Measurements from ENCODE around the gene SIMC1.

Gene SIMC1

DNA sequence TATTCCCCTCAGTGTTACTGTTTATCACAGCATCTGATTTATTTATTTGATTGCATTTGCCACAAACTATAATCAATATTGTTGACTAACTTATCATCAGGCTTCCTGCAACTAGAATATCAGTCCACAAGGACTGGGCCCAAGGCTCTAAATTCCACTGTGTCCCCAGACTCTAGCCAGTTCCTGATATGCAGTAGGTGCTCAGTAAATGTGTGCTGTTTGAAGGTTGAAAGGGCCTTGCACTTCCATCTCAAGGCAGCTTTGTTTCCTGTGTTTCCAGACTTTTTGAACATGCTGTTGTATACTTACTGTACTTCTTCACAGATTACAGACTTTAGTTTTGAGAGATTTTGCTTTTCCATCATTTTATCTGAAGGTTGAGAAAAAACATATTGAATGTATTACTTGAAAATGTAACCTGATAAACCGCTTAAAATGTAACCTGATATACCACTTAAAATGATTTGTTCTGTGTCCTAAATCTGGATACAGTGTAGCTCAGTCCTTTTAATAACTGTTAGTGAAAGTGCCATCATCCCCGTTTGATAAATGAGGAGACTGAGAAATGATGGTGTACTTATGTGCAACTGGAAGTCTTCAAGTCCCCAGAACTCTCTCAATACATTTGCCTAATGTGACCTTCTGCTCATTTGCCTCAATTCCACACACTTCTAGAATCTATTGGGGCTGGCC lies 104.7 kb downstream of the SIMC1 start:
- H4K20me1 ChIP-seq: peaks cover 19% of the 10 kb centered on the region; the same call in 1 of the 2 replicates
- no peak overlapping the region for H3K27ac ChIP-seq
- no peaks in the 10 kb centered on the region for H3K4me1 ChIP-seq
- H3K4me2 ChIP-seq: no peak overlapping the region
- H3K4me3 ChIP-seq: no peak overlapping the region
- no peak overlapping the region for H3K9ac ChIP-seq
- peaks cover 95% of the 10 kb centered on the region for H3K36me3 ChIP-seq
- no peak for TF ChIP-seq Cebpa-rat (IDR thresholded peaks at IDR 0.05)
- no peaks in the 10 kb centered on the region for H3K9me3 ChIP-seq
- no peaks in the 10 kb centered on the region for H3K27me3 ChIP-seq

- Histone ChIP-seq H3K4me3 (no peak overlapping the region), H4K20me1 (peaks cover 85% of the 10 kb centered on the region), H3K4me2 (no peak overlapping the region), H3K9me3 (no peaks in the 10 kb centered on the region), H3K9ac (no peak overlapping the region), H3K4me1 (peaks cover 7% of the 10 kb centered on the region; the same call in 1 of the 2 replicates), H3K27me3 (no peaks in the 10 kb centered on the region), H3K27ac (no peak overlapping the region), H3K36me3 (peaks cover 100% of the 10 kb centered on the region)
- TF ChIP-seq Cebpa-rat (IDR thresholded peaks at IDR 0.05): no peak
Observed at GRCh38 chr5:176350416-176350815, 112.2 kb downstream of the SIMC1 start.

GRCh38 chr5:176352116-176352878 lies 114.1 kb downstream of the SIMC1 start:
- Histone ChIP-seq H4K20me1 (peaks cover 95% of the 10 kb centered on the region), H3K4me3 (no peak overlapping the region), H3K4me1 (peaks cover 7% of the 10 kb centered on the region; the same call in 1 of the 2 replicates), H3K36me3 (peaks cover 100% of the 10 kb centered on the region), H3K27me3 (no peaks in the 10 kb centered on the region), H3K9me3 (no peaks in the 10 kb centered on the region), H3K9ac (no peak overlapping the region), H3K27ac (no peak overlapping the region), H3K4me2 (no peak overlapping the region)
- no peak for TF ChIP-seq Cebpa-rat (IDR thresholded peaks at IDR 0.05)

GRCh38 chr5:176353533-176353932 lies 115.3 kb downstream of the SIMC1 start:
- Histone ChIP-seq H3K27me3 (no peaks in the 10 kb centered on the region), H3K36me3 (peaks cover 100% of the 10 kb centered on the region), H4K20me1 (peaks cover 100% of the 10 kb centered on the region), H3K9me3 (no peaks in the 10 kb centered on the region), H3K4me1 (peaks cover 7% of the 10 kb centered on the region; the same call in 1 of the 2 replicates), H3K27ac (no peak overlapping the region), H3K4me3 (no peak overlapping the region), H3K9ac (no peak overlapping the region), H3K4me2 (no peak overlapping the region)
- no peak for TF ChIP-seq Cebpa-rat (IDR thresholded peaks at IDR 0.05)

- Histone ChIP-seq H3K9ac (no peak overlapping the region), H4K20me1 (peaks cover 98% of the 10 kb centered on the region), H3K36me3 (peaks cover 89% of the 10 kb centered on the region), H3K4me3 (no peak overlapping the region), H3K27me3 (no peaks in the 10 kb centered on the region), H3K27ac (no peak overlapping the region), H3K9me3 (no peaks in the 10 kb centered on the region), H3K4me1 (peaks cover 20% of the 10 kb centered on the region), H3K4me2 (no peak overlapping the region)
- no peak for TF ChIP-seq Cebpa-rat (IDR thresholded peaks at IDR 0.05)
Observed at GRCh38 chr5:176355400-176356178, 117.4 kb downstream of the SIMC1 start.

- TF ChIP-seq Cebpa-rat (IDR thresholded peaks at IDR 0.05): no peak
- H3K9me3 ChIP-seq: no peaks in the 10 kb centered on the region
- peaks cover 83% of the 10 kb centered on the region for H3K36me3 ChIP-seq
- no peaks in the 10 kb centered on the region for H3K27me3 ChIP-seq
- H3K4me2 ChIP-seq: no peak overlapping the region
- peaks cover 22% of the 10 kb centered on the region for H3K4me1 ChIP-seq
- no peak overlapping the region for H3K27ac ChIP-seq
- no peak overlapping the region for H3K9ac ChIP-seq
- no peak overlapping the region for H3K4me3 ChIP-seq
- peaks cover 98% of the 10 kb centered on the region for H4K20me1 ChIP-seq
Observed at GRCh38 chr5:176356179-176356566, 117.9 kb downstream of the SIMC1 start.

- no peak overlapping the region for H3K4me3 ChIP-seq
- peaks cover 34% of the 10 kb centered on the region for H3K4me1 ChIP-seq
- H3K36me3 ChIP-seq: peaks cover 48% of the 10 kb centered on the region
- H3K9ac ChIP-seq: no peak overlapping the region
- peak overlapping the region; percentile 96 for H3K4me2 ChIP-seq
- peaks cover 64% of the 10 kb centered on the region for H4K20me1 ChIP-seq
- no peaks in the 10 kb centered on the region for H3K9me3 ChIP-seq
- no peak for TF ChIP-seq Cebpa-rat (IDR thresholded peaks at IDR 0.05)
- H3K27me3 ChIP-seq: peaks cover 9% of the 10 kb centered on the region; the same call in 1 of the 2 replicates
- H3K27ac ChIP-seq: no peak overlapping the region
Observed at GRCh38 chr5:176359658-176360057, 121.4 kb downstream of the SIMC1 start.

GRCh38 chr5:176360894-176361436 lies 122.7 kb downstream of the SIMC1 start:
- Histone ChIP-seq H3K9me3 (no peaks in the 10 kb centered on the region), H3K4me1 (peaks cover 40% of the 10 kb centered on the region), H3K9ac (peak overlapping the region; percentile 95), H3K27me3 (peaks cover 22% of the 10 kb centered on the region), H4K20me1 (peaks cover 51% of the 10 kb centered on the region), H3K27ac (peak overlapping the region; percentile 88), H3K36me3 (peaks cover 35% of the 10 kb centered on the region), H3K4me2 (peak overlapping the region; percentile 96), H3K4me3 (peak overlapping the region; percentile 97)
- TF ChIP-seq Cebpa-rat (IDR thresholded peaks at IDR 0.05): no peak

DNA sequence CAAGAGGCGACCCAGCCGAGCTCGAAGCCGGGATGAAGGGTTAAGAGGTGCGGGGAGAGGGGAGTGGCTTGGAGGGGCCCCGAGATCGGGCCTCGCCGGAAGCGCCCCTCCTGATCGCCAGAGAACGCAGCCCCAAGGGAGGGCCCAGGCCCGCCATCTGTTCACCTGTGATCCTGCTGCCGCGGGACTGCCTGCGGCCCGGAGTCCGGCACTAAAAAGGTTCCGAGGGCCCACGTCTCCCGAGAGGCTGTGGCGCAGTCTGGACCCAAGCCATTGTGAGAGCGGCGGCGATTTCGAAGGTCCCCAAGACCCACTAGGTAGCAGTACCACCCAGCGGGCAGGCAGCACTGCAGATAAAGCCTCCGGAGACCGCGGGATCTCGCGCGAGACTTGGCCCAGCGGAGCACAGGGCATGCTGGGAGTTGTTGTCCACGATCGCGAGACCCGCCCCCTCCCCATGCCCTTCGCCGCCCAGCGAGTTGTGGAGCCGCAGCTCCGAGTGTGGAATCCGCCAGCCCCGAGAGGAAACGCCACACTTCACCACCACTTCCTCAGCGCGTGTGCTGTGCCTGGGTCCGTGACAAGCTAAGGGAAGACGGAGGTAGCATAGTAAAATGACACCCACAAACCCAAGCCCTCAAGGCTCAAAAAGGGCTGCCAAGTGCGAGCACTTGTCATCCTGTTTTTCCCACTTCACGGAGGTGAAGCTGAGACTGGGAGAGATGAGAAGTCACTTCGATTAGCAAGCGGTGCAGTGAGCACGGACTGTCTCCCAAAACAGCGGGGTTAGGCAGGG lies 123.4 kb downstream of the SIMC1 start, which contains the start of gene KIAA1191:
Gene KIAA1191, minus strand, starts transcription at position 328 of the 796 bp plus-strand sequence. CDS start 2,256 bp downstream, outside the sequence.
- Histone ChIP-seq H3K9me3 (no peaks in the 10 kb centered on the region), H3K36me3 (peaks cover 28% of the 10 kb centered on the region), H3K4me3 (peak within 1 kb of the TSS; percentile 97), H4K20me1 (peaks cover 44% of the 10 kb centered on the region), H3K27ac (peak within 1 kb of the TSS; percentile 88), H3K27me3 (peaks cover 28% of the 10 kb centered on the region), H3K4me2 (peak within 1 kb of the TSS; percentile 96), H3K9ac (peak within 1 kb of the TSS; percentile 95), H3K4me1 (peaks cover 47% of the 10 kb centered on the region)
- no peak for TF ChIP-seq Cebpa-rat (IDR thresholded peaks at IDR 0.05)
